IMR-90 (cell line): Measurements from ENCODE around the gene NPHS1. TPM values are rescaled to one million over a fixed set of nuclear protein-coding genes. Genes with fewer than 3 reads are reported as not detected.

Source experiments
- ATAC-seq: fragments of 200-7000 bp; cut with Tn5 transposase; 2 replicates; pipeline ENCODE4 v1.9.1; 2020; ENCODE audit warnings: low read depth, mild to moderate bottlenecking, moderate library complexity
- BruUV-seq: library from RNA; stranded (reverse); fragments of 400-500 nt; replicated peaks from 2 replicates; lab custom pipeline; 2021; lab: Mats Ljungman, UMichigan
- CTCF ChIA-PET: fragments of 300-600 bp; formaldehyde crosslinking; extraction: SDS; loops from one replicate; lab custom pipeline; 2021; ENCODE audit warnings: antibody characterized with exemption; lab: Yijun Ruan, JAX
- POLR2A ChIA-PET: fragments of 300-600 bp; sonication (Branson Sonifier 250); formaldehyde crosslinking; loops from one replicate; lab custom pipeline; 2022; ENCODE audit warnings: antibody characterized with exemption; ENCODE audit not compliant: unreplicated experiment; lab: Charles Lee
- DNase-seq: peaks from one replicate; pipeline ENCODE4 v3.0.0; 2013
- H2AFZ ChIP-seq: replicated peaks from 2 replicates; pipeline ENCODE3; 2013; ENCODE audit warnings: low read length, mild to moderate bottlenecking; ENCODE audit not compliant: poor library complexity
- H2AK5ac ChIP-seq: 2 replicates; pipeline ENCODE4 v1.6.1; 2013; ENCODE audit warnings: low read depth, low read length, inconsistent platforms
- H2AK9ac ChIP-seq: replicated peaks from 2 replicates; pipeline ENCODE3; 2013; ENCODE audit warnings: mild to moderate bottlenecking, low read depth, low read length, moderate library complexity; ENCODE audit not compliant: poor library complexity
- H2BK120ac ChIP-seq: 2 replicates; pipeline ENCODE4 v1.6.1; 2013; ENCODE audit warnings: low read depth, low read length, inconsistent platforms
- H2BK15ac ChIP-seq: 3 replicates; pipeline ENCODE4 v1.6.1; 2013; ENCODE audit warnings: low read depth, low read length, inconsistent platforms
- H2BK20ac ChIP-seq: 2 replicates; pipeline ENCODE4 v1.6.1; 2013; ENCODE audit warnings: low read depth, mild to moderate bottlenecking, inconsistent platforms, low read length, moderate library complexity
- H2BK5ac ChIP-seq: 2 replicates; pipeline ENCODE4 v1.6.1; 2013; ENCODE audit warnings: mild to moderate bottlenecking, low read depth, low read length, inconsistent platforms; ENCODE audit not compliant: poor library complexity, severe bottlenecking
- H3K14ac ChIP-seq: replicated peaks from 2 replicates; pipeline ENCODE4 v1.6.1; 2013; ENCODE audit warnings: low read depth, low read length, inconsistent platforms
- H3K18ac ChIP-seq: 2 replicates; pipeline ENCODE4 v1.6.1; 2013; ENCODE audit warnings: low read depth, low read length, control low read depth
- H3K23ac ChIP-seq: 2 replicates; pipeline ENCODE4 v1.6.1; 2013; ENCODE audit warnings: low read depth, low read length, inconsistent platforms
- H3K27ac ChIP-seq: 2 replicates; pipeline ENCODE4 v1.5.1; 2013; ENCODE audit warnings: mild to moderate bottlenecking, control low read depth, low read length; ENCODE audit not compliant: insufficient read depth
- H3K27me3 ChIP-seq: 2 replicates; pipeline ENCODE4 v1.6.1; 2013; ENCODE audit warnings: low read length; ENCODE audit not compliant: control insufficient read depth, insufficient read depth
- H3K36me3 ChIP-seq: 2 replicates; pipeline ENCODE4 v1.6.1; 2013; ENCODE audit warnings: low read length, mixed read lengths; ENCODE audit not compliant: control insufficient read depth, insufficient read depth
- H3K4ac ChIP-seq: 2 replicates; pipeline ENCODE4 v1.6.1; 2013; ENCODE audit warnings: low read depth, low read length, inconsistent platforms
- H3K4me1 ChIP-seq: 2 replicates; pipeline ENCODE4 v1.6.1; 2013; ENCODE audit warnings: low read length, mixed read lengths; ENCODE audit not compliant: control insufficient read depth, insufficient read depth
- H3K4me2 ChIP-seq: 2 replicates; pipeline ENCODE4 v1.6.1; 2013; ENCODE audit warnings: low read depth, mild to moderate bottlenecking, control low read depth, low read length, moderate library complexity
- H3K4me3 ChIP-seq: 2 replicates; pipeline ENCODE4 v1.5.1; 2013; ENCODE audit warnings: low read depth, mild to moderate bottlenecking, control low read depth, low read length, moderate library complexity; ENCODE audit not compliant: insufficient read depth
- H3K56ac ChIP-seq: 2 replicates; pipeline ENCODE4 v1.6.1; 2013; ENCODE audit warnings: low read length, inconsistent platforms; ENCODE audit not compliant: insufficient read depth; ENCODE audit errors: extremely low read depth
- H3K79me1 ChIP-seq, 2 experiments: 2 replicates each; pipeline ENCODE4 v1.6.1; 2013; ENCODE audit warnings: low read length in 2 of 2, inconsistent platforms in 1 of 2, low read depth in 1 of 2
- H3K9ac ChIP-seq: 2 replicates; pipeline ENCODE4 v1.6.1; 2013; ENCODE audit warnings: low read depth, low read length, control low read depth
- H3K9me1 ChIP-seq: 2 replicates; pipeline ENCODE4 v1.6.1; 2013; ENCODE audit warnings: low read length, inconsistent platforms; ENCODE audit not compliant: insufficient read depth
- H3K9me3 ChIP-seq: 2 replicates; pipeline ENCODE4 v1.6.1; 2013; ENCODE audit warnings: low read length; ENCODE audit not compliant: control insufficient read depth, insufficient read depth
- H4K20me1 ChIP-seq: 2 replicates; pipeline ENCODE4 v1.6.1; 2013; ENCODE audit warnings: low read length, inconsistent platforms; ENCODE audit not compliant: insufficient read depth
- H4K5ac ChIP-seq: 2 replicates; pipeline ENCODE4 v1.6.1; 2013; ENCODE audit warnings: mild to moderate bottlenecking, low read depth, low read length, control low read depth
- H4K8ac ChIP-seq, 2 experiments: 2 replicates each; pipeline ENCODE4 v1.6.1; 2013; ENCODE audit warnings: low read depth in 2 of 2, low read length in 2 of 2, control low read depth in 1 of 2, inconsistent platforms in 1 of 2
- H4K91ac ChIP-seq: 2 replicates; pipeline ENCODE4 v1.6.1; 2013; ENCODE audit warnings: low read depth, low read length, inconsistent platforms; ENCODE audit not compliant: insufficient read depth
- BHLHE40 ChIP-seq: fragments of 150-350 bp; IDR thresholded peaks from 2 replicates; pipeline ENCODE4 v1.6.1; 2016; ENCODE audit warnings: mild to moderate bottlenecking, low read depth, low read length
- CEBPB ChIP-seq: IDR thresholded peaks from 2 replicates; pipeline ENCODE4 v1.6.1; 2012; ENCODE audit warnings: low read depth, low read length, improper control_type of control experiment
- CHD1 ChIP-seq: IDR thresholded peaks from 2 replicates; pipeline ENCODE4 v1.6.1; 2012; ENCODE audit warnings: low read depth, low read length, improper control_type of control experiment
- CTCF ChIP-seq: conservative IDR thresholded peaks from 2 replicates; pipeline ENCODE4 v1.5.1; 2012; ENCODE audit warnings: mild to moderate bottlenecking, low read depth, low read length, improper control_type of control experiment
- ELK1 ChIP-seq: fragments of 150-350 bp; IDR thresholded peaks from 2 replicates; pipeline ENCODE4 v1.6.1; 2016; ENCODE audit warnings: low read depth, mild to moderate bottlenecking, low read length, moderate library complexity, borderline replicate concordance
- FOS ChIP-seq: fragments of 150-350 bp; IDR thresholded peaks from 2 replicates; pipeline ENCODE4 v1.6.1; 2016; ENCODE audit warnings: low read depth, low read length
- MAFK ChIP-seq: IDR thresholded peaks from 2 replicates; pipeline ENCODE4 v1.6.1; 2012; ENCODE audit warnings: low read depth, low read length, improper control_type of control experiment
- MAZ ChIP-seq: IDR thresholded peaks from 2 replicates; pipeline ENCODE4 v1.6.1; 2012; ENCODE audit warnings: low read depth, mild to moderate bottlenecking, low read length, improper control_type of control experiment, moderate library complexity, borderline replicate concordance
- MXI1 ChIP-seq: IDR thresholded peaks from 2 replicates; pipeline ENCODE4 v1.6.1; 2012; ENCODE audit warnings: low read depth, mild to moderate bottlenecking, low read length, moderate library complexity, borderline replicate concordance
- NFE2L2 ChIP-seq: fragments of 150-350 bp; IDR thresholded peaks from 2 replicates; pipeline ENCODE4 v1.6.1; 2016; ENCODE audit warnings: low read depth, mild to moderate bottlenecking, low read length
- POLR2A ChIP-seq: IDR thresholded peaks from 2 replicates; pipeline ENCODE4 v1.6.1; 2012; ENCODE audit warnings: mild to moderate bottlenecking, low read depth, low read length
- RAD21 ChIP-seq: IDR thresholded peaks from 2 replicates; pipeline ENCODE4 v1.6.1; 2012; ENCODE audit warnings: low read length, improper control_type of control experiment
- RCOR1 ChIP-seq: IDR thresholded peaks from 2 replicates; pipeline ENCODE4 v1.6.1; 2012; ENCODE audit warnings: mild to moderate bottlenecking, low read length, improper control_type of control experiment; ENCODE audit not compliant: insufficient replicate concordance
- RFX5 ChIP-seq: IDR thresholded peaks from 2 replicates; pipeline ENCODE4 v1.8.0; 2012; ENCODE audit warnings: low read depth, mild to moderate bottlenecking, low read length, moderate library complexity
- USF2 ChIP-seq: fragments of 150-350 bp; IDR thresholded peaks from 2 replicates; pipeline ENCODE4 v1.6.1; 2017; ENCODE audit warnings: mild to moderate bottlenecking, antibody characterized with exemption, low read length, low read depth
- WGBS, 2 experiments: methylation state at CpG; one replicate each; pipeline versions ENCODE4 v1.1.5 to v1.1.7; 2013; ENCODE audit warnings: missing lambda C conversion rate in 2 of 2; ENCODE audit not compliant: insufficient read length in 1 of 2; ENCODE audit errors: extremely low coverage in 2 of 2; 5-methylcytosine and 5-hydroxymethylcytosine counted together
- dilution Hi-C: fragments of 300-500 bp; cut with HindIII; formaldehyde crosslinking; loops from one replicate; pipeline ENCODE4 v1.14.3; 2018; ENCODE audit warnings: low sequenced_read_pairs; ENCODE audit not compliant: unreplicated experiment
- in situ Hi-C: fragments of 300-500 bp; cut with MboI; formaldehyde crosslinking; loops from 3 replicates; pipeline ENCODE4 v1.14.3; 2019; ENCODE audit warnings: low sequenced_read_pairs, inconsistent platforms, mixed read lengths
- intact Hi-C: fragments of 100-400 bp; cut with micrococcal nuclease; formaldehyde crosslinking; loops from 2 replicates; pipeline ENCODE4 v1.10.0; 2022
- polyA plus RNA-seq, 3 experiments: library from polyadenylated mRNA; depleted of rRNA; stranded (reverse); fragments of >200 nt; gene quantifications; 2 replicates each; pipeline ENCODE4 v1.2.3, GENCODE V29; 2012; ENCODE audit warnings: low replicate concordance in 1 of 3
- total RNA-seq: library from RNA; depleted of rRNA; stranded (reverse); fragments of >200 nt; gene quantifications from 2 replicates; pipeline ENCODE4 v1.2.3, GENCODE V29; 2012

Gene NPHS1
- total and polyA plus RNA-seq, 2 of the 4 experiments (the other 2 are of a cell fraction), result not detected

GRCh38 chr19:35812220-35813042 is 39.9 kb downstream of the NPHS1 start, which contains the start of gene PRODH2:
PRODH2 (minus strand) TSS chr19:35812845; CDS start chr19:35812805, 40 bp downstream.
- CTCF ChIA-PET, result no interaction called here
- ATAC-seq, result no peak
- Histone ChIP-seq H3K14ac (no peak within 1 kb of the TSS), H3K9ac (no peak within 1 kb of the TSS), H4K8ac (no peak within 1 kb of the TSS), H3K4me2 (no peak within 1 kb of the TSS), H3K4me1 (no peaks in the 10 kb centered on the region), H4K20me1 (no peaks in the 10 kb centered on the region), H2AK9ac (no peak within 1 kb of the TSS), H3K4ac (no peak within 1 kb of the TSS), H4K5ac (no peak within 1 kb of the TSS), H3K79me1 (no peaks in the 10 kb centered on the region), H2AK5ac (no peak within 1 kb of the TSS), H3K56ac (no peak within 1 kb of the TSS), H3K36me3 (no peaks in the 10 kb centered on the region), H3K9me1 (no peaks in the 10 kb centered on the region), H2BK15ac (no peak within 1 kb of the TSS), H3K23ac (no peak within 1 kb of the TSS), H3K27ac (no peak within 1 kb of the TSS), H2AFZ (no peak within 1 kb of the TSS), H2BK5ac (no peak within 1 kb of the TSS), H3K9me3 (no peaks in the 10 kb centered on the region), H4K91ac (no peak within 1 kb of the TSS), H2BK20ac (no peak within 1 kb of the TSS), H3K4me3 (no peak within 1 kb of the TSS), H3K27me3 (peaks cover 27% of the 10 kb centered on the region), H2BK120ac (no peak within 1 kb of the TSS), H3K18ac (no peak within 1 kb of the TSS)
- POLR2A ChIA-PET, result no interaction called here
- no peak for DNase-seq
- dilution Hi-C loops, result no loop called here
- intact Hi-C loops, result no loop called here
- WGBS, 2 experiments, result 73% methylated on average over 8 of the region's 26 CpGs; no CpG with 5 or more reads in 1 of the 2 experiments
- no TSS peak for BruUV-seq
- in situ Hi-C loops, result no loop called here
- no peak for TF ChIP-seq MXI1
- TF ChIP-seq FOS, result no peak
- TF ChIP-seq USF2, result no peak
- no peak for TF ChIP-seq CTCF
- no peak for TF ChIP-seq POLR2A
- no peak for TF ChIP-seq MAZ
- no peak for TF ChIP-seq MAFK
- TF ChIP-seq NFE2L2, result no peak
- TF ChIP-seq RAD21, result no peak
- no peak for TF ChIP-seq BHLHE40
- no peak for TF ChIP-seq RFX5
- no peak for TF ChIP-seq RCOR1
- no peak for TF ChIP-seq CEBPB
- no peak for TF ChIP-seq ELK1
- TF ChIP-seq CHD1, result no peak
